Esophagus squamous epithelium (tissue), 5 donors: Measurements from ENCODE around the gene STK17B. TPM values are rescaled to one million over a fixed set of nuclear protein-coding genes. Genes with fewer than 3 reads are reported as not detected.
"Not testable (repeated sequence)": the region's sequence is repeated elsewhere in the genome, so short reads cannot be mapped to it uniquely, and the experiment has no call there.

Source experiments
- DNase-seq: peaks from one replicate; lab custom pipeline; 2025; lab: John Stamatoyannopoulos, UW
- H3K27ac ChIP-seq, 4 donors: fragments of 200-600 bp; sonication (generic); one replicate each; pipeline ENCODE4 v1.5.1; 2016 to 2019; ENCODE audit warnings: mild to moderate bottlenecking in 1 of 4
- H3K27me3 ChIP-seq, 4 donors: fragments of 200-600 bp; sonication (generic); 1 replicate in 3 of 4; 2 replicates in 1 of 4; pipeline versions ENCODE4 v1.5.1 to v1.6.0; 2017 to 2021; ENCODE audit warnings: antibody characterized with exemption in 1 of 4
- H3K36me3 ChIP-seq, 3 donors: fragments of 200-600 bp; sonication (generic); one replicate each; pipeline ENCODE4 v1.5.1; 2016 to 2019
- H3K4me1 ChIP-seq, 3 donors: fragments of 200-600 bp; sonication (generic); one replicate each; pipeline ENCODE4 v1.5.1; 2017 to 2019
- H3K4me3 ChIP-seq, 4 donors: fragments of 200-600 bp; sonication (generic); 1 replicate in 3 of 4; 2 replicates in 1 of 4; pipeline ENCODE4 v1.5.1; 2016 to 2019; ENCODE audit warnings: mild to moderate bottlenecking in 2 of 4, moderate library complexity in 1 of 4
- H3K9me3 ChIP-seq, 3 donors: fragments of 200-600 bp; sonication (generic); one replicate each; pipeline ENCODE4 v1.5.1; 2016 to 2019
- CTCF ChIP-seq, 6 experiments: fragments of 450-650 bp in 4 of 6; fragments of 200-600 bp in 2 of 6; sonication (generic) in 2 of 6; IDR thresholded peaks; one replicate each; pipeline ENCODE4 v1.5.1; 2016 to 2019; ENCODE audit warnings: antibody characterized with exemption in 6 of 6, mild to moderate bottlenecking in 4 of 6, moderate library complexity in 4 of 6
- POLR2A ChIP-seq, 4 donors: fragments of 450-650 bp; IDR thresholded peaks; one replicate each; pipeline ENCODE4 v1.6.1; 2017; ENCODE audit warnings: antibody characterized with exemption in 4 of 4, mild to moderate bottlenecking in 4 of 4, moderate library complexity in 3 of 4
- WGBS, 2 donors: methylation state at CpG; one replicate each; pipeline ENCODE4 v1.1.5; 2018; 5-methylcytosine and 5-hydroxymethylcytosine counted together
- intact Hi-C: fragments of 100-400 bp; cut with DNase I; formaldehyde crosslinking; loops from one replicate; pipeline ENCODE4 v1.15.0; 2022
- total RNA-seq, 4 donors: library from RNA; depleted of rRNA; stranded (reverse); fragments of >200 nt; gene quantifications; one replicate each; pipeline ENCODE4 v1.1.0, GENCODE V29; 2016
- donor health status: DM: yes; HTN: yes; CAD: no.

Gene STK17B
- total RNA-seq, 4 donors from 2014 or later, result 7.9 to 32.2 (median 18.2) TPM

GRCh38 chr2:196195302-196195701 is 23.9 kb upstream of the STK17B start:
- Histone ChIP-seq H3K9me3 (no peaks in the 10 kb centered on the region), H3K27me3 (no peaks in the 10 kb centered on the region), H3K4me1 (no peaks in the 10 kb centered on the region), H3K36me3 (no peaks in the 10 kb centered on the region), H3K27ac (no peak overlapping the region), H3K4me3 (no peak overlapping the region)
- 63 to 71% methylated on average over 5 of the region's 5 CpGs for WGBS, 2 donors
- TF ChIP-seq POLR2A (IDR thresholded peaks at IDR 0.05) (no peak), CTCF (IDR thresholded peaks at IDR 0.05) (no peak)
- DNase-seq, result no peak
- intact Hi-C loops, result no loop called here

GRCh38 chr2:196191541-196191940 is 20.2 kb upstream of the STK17B start:
- Histone ChIP-seq H3K27me3 (no peaks in the 10 kb centered on the region), H3K4me1 (no peaks in the 10 kb centered on the region), H3K27ac (no peak overlapping the region), H3K4me3 (no peak overlapping the region), H3K9me3 (no peaks in the 10 kb centered on the region), H3K36me3 (no peaks in the 10 kb centered on the region)
- WGBS, 2 donors, result 91 to 100% methylated on average over 1 of the region's 1 CpG
- DNase-seq, result no peak
- intact Hi-C loops, result no loop called here
- TF ChIP-seq POLR2A (IDR thresholded peaks at IDR 0.05) (no peak), CTCF (IDR thresholded peaks at IDR 0.05) (no peak)

GRCh38 chr2:196187898-196188458 is 16.6 kb upstream of the STK17B start:
- intact Hi-C loops, result no loop called here
- Histone ChIP-seq H3K4me1 (peaks cover 0 to 2% (median 0%) of the 10 kb centered on the region in 3 donors), H3K27me3 (no peaks in the 10 kb centered on the region), H3K9me3 (no peaks in the 10 kb centered on the region), H3K4me3 (no peak overlapping the region), H3K27ac (no peak overlapping the region), H3K36me3 (no peaks in the 10 kb centered on the region)
- no peak for TF ChIP-seq CTCF (IDR thresholded peaks at IDR 0.05)
- TF ChIP-seq POLR2A (IDR thresholded peaks at IDR 0.05), result no peak
- DNase-seq, result no peak
- 88 to 93% methylated on average over 2 of the region's 2 CpGs for WGBS, 2 donors

- H3K36me3 ChIP-seq, H3K4me1 ChIP-seq, DNase-seq, intact Hi-C loops, H3K9me3 ChIP-seq, H3K27me3 ChIP-seq, H3K4me3 ChIP-seq, H3K27ac ChIP-seq: not testable (repeated sequence)
- WGBS, 2 donors, result 91 to 100% methylated on average over 2 of the region's 2 CpGs
Observed at GRCh38 chr2:196187175-196187700, 15.9 kb upstream of the STK17B start.

GRCh38 chr2:196186266-196186980 is 15.0 kb upstream of the STK17B start:
- H3K4me3 ChIP-seq, result no peak overlapping the region
- intact Hi-C loops, result no loop called here
- no peaks in the 10 kb centered on the region for H3K9me3 ChIP-seq
- 77 to 96% methylated on average over 3 of the region's 3 CpGs for WGBS, 2 donors
- peaks cover 0 to 7% (median 0%) of the 10 kb centered on the region in 3 donors for H3K4me1 ChIP-seq
- DNase-seq, result no peak
- no peak for TF ChIP-seq POLR2A (IDR thresholded peaks at IDR 0.05)
- TF ChIP-seq CTCF (IDR thresholded peaks at IDR 0.05), result no peak
- H3K27me3 ChIP-seq, result no peaks in the 10 kb centered on the region
- H3K27ac ChIP-seq, result no peak overlapping the region
- no peaks in the 10 kb centered on the region for H3K36me3 ChIP-seq
